Endothelial cell of umbilical vein (primary cell): ENCODE results near the gene AGA. TPM values are rescaled to one million over a fixed set of nuclear protein-coding genes. Genes with fewer than 3 reads are reported as not detected.

Source experiments
- BruUV-seq: library from RNA; stranded (reverse); fragments of 400-500 nt; replicated peaks from 2 replicates; lab custom pipeline; 2021; lab: Mats Ljungman, UMichigan
- CTCF ChIA-PET: fragments of 300-600, 350-600 bp; sonication (Branson Sonifier 250); formaldehyde crosslinking; loops from one replicate; lab custom pipeline; 2021; ENCODE audit warnings: antibody characterized with exemption, inconsistent platforms; lab: Charles Lee
- POLR2A ChIA-PET: fragments of 300-600, 350-600 bp; sonication (Branson Sonifier 250); formaldehyde crosslinking; loops from one replicate; lab custom pipeline; 2021; ENCODE audit warnings: antibody characterized with exemption, inconsistent platforms; lab: Charles Lee
- DNase-seq: peaks from one replicate; pipeline ENCODE4 v3.0.0-alpha.2; 2011; ENCODE audit warnings: low read depth, low spot score
- FAIRE-seq: peaks from 2 replicates; lab custom pipeline; 2011; peaks lifted over from hg19 to GRCh38; lab: Jason Lieb, UNC
- H2AFZ ChIP-seq: 2 replicates; pipeline ENCODE4 v1.6.0; 2012; ENCODE audit warnings: low read depth, low read length, control low read depth, inconsistent platforms
- H3K27ac ChIP-seq: 2 replicates; pipeline ENCODE4 v1.5.1; 2011; ENCODE audit warnings: low read depth, mild to moderate bottlenecking, control low read depth, low read length, moderate library complexity; ENCODE audit not compliant: insufficient read depth
- H3K27me3 ChIP-seq, 2 experiments: 2 replicates each; pipeline versions ENCODE4 v1.6.0 to v1.6.1; 2011; ENCODE audit warnings: low read length in 2 of 2, mixed read lengths in 1 of 2; ENCODE audit not compliant: control insufficient read depth in 2 of 2, insufficient read depth in 2 of 2
- H3K36me3 ChIP-seq, 2 experiments: 2 replicates in 1 of 2; 3 replicates in 1 of 2; pipeline ENCODE4 v1.5.1; 2011; ENCODE audit warnings: low read length in 2 of 2, mild to moderate bottlenecking in 1 of 2, moderate library complexity in 1 of 2; ENCODE audit not compliant: control insufficient read depth in 2 of 2, insufficient read depth in 2 of 2; ENCODE audit errors: extremely low read depth in 1 of 2
- H3K4me1 ChIP-seq: 3 replicates; pipeline ENCODE4 v1.5.1; 2011; ENCODE audit warnings: mild to moderate bottlenecking, low read length; ENCODE audit not compliant: control insufficient read depth, insufficient read depth; ENCODE audit errors: extremely low read depth
- H3K4me2 ChIP-seq: 2 replicates; pipeline ENCODE4 v1.6.1; 2011; ENCODE audit warnings: low read length, control low read depth, mixed read lengths; ENCODE audit not compliant: insufficient read depth
- H3K4me3 ChIP-seq, 3 experiments: fragments of 200-600 bp in 1 of 3; sonication (generic), shearing (Covaris generic) in 1 of 3; replicated peaks in 1 of 3; 2 replicates each; pipeline ENCODE4 v1.5.1; 2011 to 2016; ENCODE audit warnings: control low read depth in 3 of 3, low read length in 3 of 3, mild to moderate bottlenecking in 2 of 3, inconsistent platforms in 1 of 3, low read depth in 1 of 3, moderate library complexity in 1 of 3; ENCODE audit not compliant: insufficient read depth in 1 of 3
- H3K79me2 ChIP-seq: 2 replicates; pipeline ENCODE4 v1.6.0; 2012; ENCODE audit warnings: low read length, inconsistent platforms; ENCODE audit not compliant: control insufficient read depth, insufficient read depth
- H3K9ac ChIP-seq: replicated peaks from 2 replicates; pipeline ENCODE3; 2011; ENCODE audit warnings: low read length, control low read depth; ENCODE audit not compliant: insufficient read depth; ENCODE audit errors: extremely low read depth
- H3K9me1 ChIP-seq: replicated peaks from 3 replicates; pipeline ENCODE4 v1.6.0; 2011; ENCODE audit warnings: mild to moderate bottlenecking, low read length; ENCODE audit not compliant: control insufficient read depth, insufficient read depth; ENCODE audit errors: extremely low read depth
- H3K9me3 ChIP-seq: replicated peaks from 2 replicates; pipeline ENCODE4 v1.5.1; 2012; ENCODE audit warnings: low read length, inconsistent platforms; ENCODE audit not compliant: control insufficient read depth, insufficient read depth
- H4K20me1 ChIP-seq: replicated peaks from 2 replicates; pipeline ENCODE3; 2011; ENCODE audit warnings: mild to moderate bottlenecking, low read length; ENCODE audit not compliant: control insufficient read depth, insufficient read depth; ENCODE audit errors: extremely low read depth
- CTCF ChIP-seq, 2 donors: IDR thresholded peaks; 1 replicate in 1 of 2; 2 replicates in 1 of 2; pipeline ENCODE4 v1.5.1; 2011; ENCODE audit warnings: low read length in 2 of 2, mild to moderate bottlenecking in 2 of 2, moderate library complexity in 2 of 2, control low read depth in 1 of 2, inconsistent platforms in 1 of 2, low read depth in 1 of 2; ENCODE audit not compliant: insufficient read depth in 1 of 2; ENCODE audit errors: extremely low read depth in 1 of 2
- EZH2 ChIP-seq: IDR thresholded peaks from 2 replicates; pipeline ENCODE4 v1.6.1; 2012; ENCODE audit warnings: borderline replicate concordance, low read depth, mild to moderate bottlenecking, moderate library complexity, low read length, inconsistent platforms; ENCODE audit not compliant: severe bottlenecking
- FOS ChIP-seq: IDR thresholded peaks from 2 replicates; pipeline ENCODE4 v1.6.1; 2011; ENCODE audit warnings: mild to moderate bottlenecking, low read length, moderate library complexity, borderline replicate concordance; ENCODE audit not compliant: insufficient read depth
- GATA2 ChIP-seq: IDR thresholded peaks from 2 replicates; pipeline ENCODE4 v1.7.0; 2011; ENCODE audit warnings: low read depth, mild to moderate bottlenecking, moderate library complexity, mixed read lengths, low read length; ENCODE audit not compliant: insufficient read length, insufficient read depth
- JUN ChIP-seq: IDR thresholded peaks from 2 replicates; pipeline ENCODE4 v1.6.1; 2011; ENCODE audit warnings: borderline replicate concordance, low read depth; ENCODE audit not compliant: insufficient read length, insufficient read depth
- MAX ChIP-seq: IDR thresholded peaks from 2 replicates; pipeline ENCODE4 v1.6.1; 2011; ENCODE audit not compliant: insufficient read depth, insufficient read length
- MYC ChIP-seq: IDR thresholded peaks from one replicate; pipeline ENCODE4 v1.6.1; 2011; ENCODE audit warnings: mild to moderate bottlenecking, low read depth, low read length
- POLR2A ChIP-seq: IDR thresholded peaks from 2 replicates; pipeline ENCODE4 v1.6.1; 2012; ENCODE audit warnings: low read depth, mild to moderate bottlenecking, control low read depth, low read length
- POLR2AphosphoS5 ChIP-seq: IDR thresholded peaks from 2 replicates; pipeline ENCODE4 v1.6.1; 2012; ENCODE audit warnings: low read depth, mild to moderate bottlenecking, control low read depth, low read length, moderate library complexity; ENCODE audit not compliant: insufficient read depth
- dilution Hi-C: fragments of 300-500 bp; cut with MboI; formaldehyde crosslinking; loops from one replicate; pipeline ENCODE4 v1.15.0; 2019; ENCODE audit warnings: low sequenced_read_pairs; ENCODE audit not compliant: extremely low pct_ligation_motif_present
- intact Hi-C: fragments of 100-400 bp; cut with micrococcal nuclease; formaldehyde crosslinking; loops from one replicate; pipeline ENCODE4 v1.10.0; 2022
- polyA plus RNA-seq, 4 experiments: library from polyadenylated mRNA; depleted of rRNA in 3 of 4; stranded (reverse) in 3 of 4; unstranded in 1 of 4; fragments of >200 nt; gene quantifications; 2 replicates each; pipeline versions ENCODE4 v1.2.1 to v1.2.3, GENCODE V29; 2011 to 2012; ENCODE audit warnings: missing spikeins in 1 of 4
- total RNA-seq: library from RNA; stranded (reverse); gene quantifications from 2 replicates; pipeline ENCODE4 v1.2.3, GENCODE V29; 2021

The AGA gene
- total and polyA plus RNA-seq, 2 donors (not counting 3 experiments of a cell fraction or from before 2014, with no cell fraction given), result 14.1 to 16.9 TPM

- ChIA-PET CTCF (interaction anchor here (0.6 to 1.0 kb wide), 2 partner anchors 9 to 23 kb away, joined by 3 read pairs; no protein-coding TSS in a partner anchor), POLR2A (no interaction called here)
- Histone ChIP-seq H3K27me3 (no peaks in the 10 kb centered on the region), H3K4me2 (no peak overlapping the region), H3K79me2 (no peaks in the 10 kb centered on the region), H3K4me3 (no peak overlapping the region), H3K9me3 (no peaks in the 10 kb centered on the region), H3K9me1 (no peaks in the 10 kb centered on the region), H2AFZ (no peak overlapping the region), H4K20me1 (no peaks in the 10 kb centered on the region), H3K27ac (no peak overlapping the region), H3K36me3 (no peaks in the 10 kb centered on the region), H3K9ac (no peak overlapping the region), H3K4me1 (peaks cover 4% of the 10 kb centered on the region)
- dilution Hi-C loops (no loop called here), intact Hi-C loops (no loop called here)
- TF ChIP-seq GATA2, result no peak
- no peak for TF ChIP-seq POLR2A
- no peak for TF ChIP-seq MAX
- no peak for TF ChIP-seq POLR2AphosphoS5
- no peak for TF ChIP-seq CTCF (IDR thresholded peaks at IDR 0.05; ENCODE audit: extremely low read depth in 1 of 2, insufficient read depth in 1 of 2, low read depth in 1 of 2, low read length in 2 of 2)
- no peak for TF ChIP-seq JUN
- no peak for TF ChIP-seq FOS
- TF ChIP-seq EZH2, result no peak
- no peak for TF ChIP-seq MYC
- no peak for FAIRE-seq
- no TSS peak for BruUV-seq
- no peak for DNase-seq
Observed at GRCh38 chr4:177447417-177448004, 5.3 kb upstream of the AGA start.
